Activated T-cell treated with anti-CD3 and anti-CD28 coated beads, Interleukin-2, amount 50 U/mL, for 24 hours (primary cell): ENCODE data around the gene OR5B21.

ENCODE experiments used
- DNase-seq: peaks from one replicate; pipeline ENCODE4 v3.0.0-alpha.2; 2020
- H3K27ac Mint-ChIP-seq: 2 replicates; pipeline ENCODE4 v1.8.0; 2020; ENCODE audit warnings: mild to moderate bottlenecking, mixed read lengths
- H3K27me3 Mint-ChIP-seq: 2 replicates; pipeline ENCODE4 v1.8.0; 2020; ENCODE audit warnings: mixed read lengths
- H3K36me3 Mint-ChIP-seq: 2 replicates; pipeline ENCODE4 v1.8.0; 2020; ENCODE audit warnings: low read depth, mixed read lengths
- H3K4me1 Mint-ChIP-seq: 2 replicates; pipeline ENCODE4 v1.8.0; 2020; ENCODE audit warnings: low read depth, mixed read lengths
- H3K4me3 Mint-ChIP-seq: 2 replicates; pipeline ENCODE4 v1.8.0; 2020; ENCODE audit warnings: mild to moderate bottlenecking, moderate library complexity, mixed read lengths
- H3K9me3 Mint-ChIP-seq: 2 replicates; pipeline ENCODE4 v1.8.0; 2020; ENCODE audit warnings: mixed read lengths

OR5B21 gene

GRCh38 chr11:58505849-58506248 is 2.1 kb downstream of the OR5B21 start:
- Mint-ChIP-seq H3K4me1 (peaks cover 23% of the 10 kb centered on the region), H3K4me3 (peak overlapping the region; percentile 5), H3K27me3 (no peaks in the 10 kb centered on the region), H3K27ac (peak overlapping the region; percentile 84), H3K36me3 (peaks cover 43% of the 10 kb centered on the region), H3K9me3 (no peaks in the 10 kb centered on the region)
- no peak for DNase-seq

DNA sequence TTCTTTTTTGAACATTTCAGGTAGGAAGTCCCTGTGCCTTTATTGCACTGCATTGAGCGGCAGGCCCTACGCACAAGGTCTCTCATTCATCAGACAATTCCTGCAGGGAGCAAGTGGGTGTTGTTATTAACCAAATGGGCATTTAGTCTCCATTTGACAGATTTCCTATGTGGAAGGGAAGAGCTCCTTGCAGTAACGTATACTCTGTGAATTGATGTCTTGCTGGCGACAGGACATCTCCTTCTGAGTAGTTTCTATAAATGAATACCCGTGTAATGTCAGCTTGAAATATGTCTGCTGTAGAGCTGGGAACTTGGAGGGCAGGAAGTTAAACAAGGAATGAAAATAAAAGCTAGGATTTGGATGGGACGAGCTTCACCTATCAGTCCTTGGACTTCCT is 3.7 kb downstream of the OR5B21 start:
- Mint-ChIP-seq H3K4me3 (no peak overlapping the region), H3K27me3 (no peaks in the 10 kb centered on the region), H3K4me1 (peaks cover 23% of the 10 kb centered on the region), H3K9me3 (no peaks in the 10 kb centered on the region), H3K27ac (peak overlapping the region; percentile 1), H3K36me3 (peaks cover 39% of the 10 kb centered on the region)
- DNase-seq: no peak

DNA sequence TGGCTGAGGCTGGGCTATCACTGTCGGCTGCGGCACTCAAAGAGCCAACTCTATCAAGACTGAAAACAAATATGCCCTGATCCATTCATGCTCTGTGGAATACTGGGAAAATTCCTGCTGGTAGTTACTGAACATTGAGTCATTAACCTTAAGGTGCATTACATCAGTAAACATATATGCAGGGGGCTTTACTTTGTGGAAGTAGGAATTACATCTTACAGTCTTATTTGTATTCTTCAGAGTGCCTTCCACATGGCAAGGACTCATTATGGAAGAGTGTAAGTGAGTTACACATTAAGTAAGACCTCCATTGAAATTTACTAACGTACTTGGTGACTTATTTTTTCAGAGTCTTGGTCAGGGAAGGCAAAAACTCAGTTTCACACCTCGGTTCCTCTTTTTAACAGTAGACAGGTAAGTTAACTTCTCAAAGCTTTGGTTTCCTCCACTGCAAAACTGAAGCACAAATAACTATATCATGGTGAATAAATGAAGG is 4.5 kb downstream of the OR5B21 start:
- Mint-ChIP-seq H3K27me3 (no peaks in the 10 kb centered on the region), H3K27ac (no peak overlapping the region), H3K4me1 (peaks cover 30% of the 10 kb centered on the region), H3K36me3 (peaks cover 39% of the 10 kb centered on the region), H3K4me3 (no peak overlapping the region), H3K9me3 (no peaks in the 10 kb centered on the region)
- DNase-seq: no peak

- no peak overlapping the region for H3K4me3 Mint-ChIP-seq
- no peaks in the 10 kb centered on the region for H3K9me3 Mint-ChIP-seq
- DNase-seq: no peak
- peaks cover 40% of the 10 kb centered on the region for H3K4me1 Mint-ChIP-seq
- no peaks in the 10 kb centered on the region for H3K27me3 Mint-ChIP-seq
- peaks cover 30% of the 10 kb centered on the region for H3K36me3 Mint-ChIP-seq
- no peak overlapping the region for H3K27ac Mint-ChIP-seq
Observed at GRCh38 chr11:58502004-58502403, 5.9 kb downstream of the OR5B21 start.

DNA sequence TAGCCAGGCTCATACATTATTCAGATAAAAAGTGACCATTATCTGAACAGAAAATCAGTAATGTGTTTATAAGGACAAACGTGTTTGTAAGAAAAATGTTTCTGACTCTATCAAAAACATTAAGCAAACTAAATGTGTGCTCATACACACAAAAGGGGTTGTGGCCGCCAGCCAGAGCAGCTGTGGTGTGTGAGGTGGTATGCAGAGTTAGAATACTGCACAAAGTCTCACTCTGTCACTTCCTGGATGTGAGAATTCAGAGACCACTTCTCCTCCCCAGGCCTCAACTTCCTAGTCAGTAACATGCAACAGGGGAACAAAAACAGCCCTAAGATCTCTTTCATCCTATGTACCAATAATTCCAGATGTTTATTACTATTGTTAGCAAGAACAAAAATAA is 9.4 kb downstream of the OR5B21 start:
- Mint-ChIP-seq H3K36me3 (peaks cover 8% of the 10 kb centered on the region), H3K4me1 (peaks cover 43% of the 10 kb centered on the region), H3K27ac (peak overlapping the region; percentile 83), H3K4me3 (no peak overlapping the region), H3K27me3 (no peaks in the 10 kb centered on the region), H3K9me3 (no peaks in the 10 kb centered on the region)
- DNase-seq: no peak

DNA sequence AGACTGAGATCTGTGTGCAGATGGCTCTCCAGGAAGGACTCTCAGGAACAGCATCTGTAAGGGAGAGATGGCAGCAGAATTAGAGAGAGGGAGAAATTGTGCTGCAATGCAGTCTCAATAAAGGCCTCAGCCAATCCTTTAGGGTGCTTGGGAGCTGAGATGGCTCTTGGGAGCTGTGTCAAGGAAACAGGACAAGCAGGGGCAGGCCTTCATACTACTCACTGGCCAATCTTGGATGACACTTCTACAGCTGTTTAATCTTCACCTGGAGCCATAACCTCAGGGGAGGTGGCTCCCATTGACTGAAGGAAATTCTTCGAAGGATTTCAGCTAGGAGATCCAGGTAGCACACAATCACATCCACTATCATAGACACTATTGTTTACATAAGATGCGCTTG is 10.0 kb downstream of the OR5B21 start:
- Mint-ChIP-seq H3K27ac (peak overlapping the region; percentile 83), H3K4me3 (no peak overlapping the region)

GRCh38 chr11:58495906-58496305 is 12.0 kb downstream of the OR5B21 start:
- H3K27me3 Mint-ChIP-seq: no peaks in the 10 kb centered on the region
- no peak for DNase-seq
- peaks cover 1% of the 10 kb centered on the region for H3K36me3 Mint-ChIP-seq
- H3K4me3 Mint-ChIP-seq: no peak overlapping the region
- H3K27ac Mint-ChIP-seq: no peak overlapping the region
- H3K9me3 Mint-ChIP-seq: no peaks in the 10 kb centered on the region
- peaks cover 43% of the 10 kb centered on the region for H3K4me1 Mint-ChIP-seq

More for the DNA sequence above, 10.0 kb downstream of the OR5B21 start:
- H3K36me3 Mint-ChIP-seq: peaks cover 2% of the 10 kb centered on the region
- no peak for DNase-seq
- no peaks in the 10 kb centered on the region for H3K9me3 Mint-ChIP-seq
- H3K27me3 Mint-ChIP-seq: no peaks in the 10 kb centered on the region
- H3K4me1 Mint-ChIP-seq: peaks cover 43% of the 10 kb centered on the region

DNA sequence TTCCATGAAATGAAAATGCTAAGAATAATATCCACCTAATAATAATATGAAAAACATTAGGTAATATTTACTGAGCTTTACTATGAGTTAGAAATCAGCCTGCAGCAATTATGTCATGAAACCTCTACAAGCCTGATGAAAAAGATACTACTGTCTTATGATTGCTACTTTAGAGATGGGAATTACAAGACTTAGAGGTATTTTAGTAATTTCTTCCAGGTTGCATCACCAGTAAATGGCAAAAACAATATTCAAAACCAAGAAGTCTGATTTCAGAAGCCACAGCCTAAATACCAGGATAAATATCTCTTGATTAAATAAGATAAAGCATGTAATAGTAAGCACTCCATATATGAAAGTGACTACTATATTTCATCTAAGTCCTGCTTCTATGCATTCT is 13.8 kb downstream of the OR5B21 start:
- no peak overlapping the region for H3K27ac Mint-ChIP-seq
- H3K4me3 Mint-ChIP-seq: no peak overlapping the region
- H3K9me3 Mint-ChIP-seq: no peaks in the 10 kb centered on the region
- no peaks in the 10 kb centered on the region for H3K27me3 Mint-ChIP-seq
- peaks cover 1% of the 10 kb centered on the region for H3K36me3 Mint-ChIP-seq
- peaks cover 43% of the 10 kb centered on the region for H3K4me1 Mint-ChIP-seq
- no peak for DNase-seq

DNA sequence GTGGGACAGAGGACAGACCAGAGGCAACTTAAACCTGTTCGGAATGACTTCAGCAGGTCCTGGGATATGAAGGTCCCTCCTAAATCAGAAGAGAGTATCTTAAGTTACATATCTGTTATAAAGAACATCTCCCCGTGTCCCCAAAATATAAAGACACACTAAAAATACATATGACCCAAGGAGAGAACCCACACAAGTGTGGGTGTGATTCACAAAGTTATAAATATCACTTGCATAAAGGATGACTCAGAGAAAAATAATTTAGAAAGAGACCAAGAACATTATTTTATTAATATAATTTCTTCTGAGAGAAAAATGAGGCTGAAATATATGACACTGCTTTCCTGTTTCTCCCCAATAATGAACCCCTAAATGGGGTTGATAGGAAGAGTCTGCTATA is 14.2 kb downstream of the OR5B21 start:
- Mint-ChIP-seq H3K27ac (no peak overlapping the region), H3K36me3 (peaks cover 1% of the 10 kb centered on the region), H3K4me1 (peaks cover 39% of the 10 kb centered on the region), H3K27me3 (no peaks in the 10 kb centered on the region), H3K4me3 (no peak overlapping the region), H3K9me3 (no peaks in the 10 kb centered on the region)
- no peak for DNase-seq

GRCh38 chr11:58490827-58491226 is 17.1 kb downstream of the OR5B21 start:
- Mint-ChIP-seq H3K4me3 (no peak overlapping the region), H3K27me3 (no peaks in the 10 kb centered on the region), H3K9me3 (no peaks in the 10 kb centered on the region), H3K27ac (no peak overlapping the region), H3K36me3 (no peaks in the 10 kb centered on the region), H3K4me1 (peaks cover 13% of the 10 kb centered on the region)
- DNase-seq: no peak

- no peaks in the 10 kb centered on the region for H3K36me3 Mint-ChIP-seq
- no peak overlapping the region for H3K27ac Mint-ChIP-seq
- no peaks in the 10 kb centered on the region for H3K27me3 Mint-ChIP-seq
- no peaks in the 10 kb centered on the region for H3K9me3 Mint-ChIP-seq
- DNase-seq: no peak
- H3K4me1 Mint-ChIP-seq: no peaks in the 10 kb centered on the region
- no peak overlapping the region for H3K4me3 Mint-ChIP-seq
Observed at GRCh38 chr11:58487170-58487569, 20.7 kb downstream of the OR5B21 start.

- Mint-ChIP-seq H3K27ac (no peak overlapping the region), H3K9me3 (no peaks in the 10 kb centered on the region), H3K27me3 (no peaks in the 10 kb centered on the region), H3K36me3 (no peaks in the 10 kb centered on the region), H3K4me1 (no peaks in the 10 kb centered on the region), H3K4me3 (no peak overlapping the region)
- no peak for DNase-seq
Observed at GRCh38 chr11:58485961-58486360, 21.9 kb downstream of the OR5B21 start.

GRCh38 chr11:58471892-58472291 is 36.0 kb downstream of the OR5B21 start:
- H3K36me3 Mint-ChIP-seq: peaks cover 3% of the 10 kb centered on the region
- DNase-seq: no peak
- H3K9me3 Mint-ChIP-seq: peaks cover 41% of the 10 kb centered on the region
- peaks cover 19% of the 10 kb centered on the region for H3K27me3 Mint-ChIP-seq
- no peak overlapping the region for H3K4me3 Mint-ChIP-seq
- no peaks in the 10 kb centered on the region for H3K4me1 Mint-ChIP-seq
- no peak overlapping the region for H3K27ac Mint-ChIP-seq

GRCh38 chr11:58466293-58466692 is 41.6 kb downstream of the OR5B21 start:
- no peak overlapping the region for H3K4me3 Mint-ChIP-seq
- H3K36me3 Mint-ChIP-seq: peaks cover 3% of the 10 kb centered on the region
- peaks cover 18% of the 10 kb centered on the region for H3K9me3 Mint-ChIP-seq
- no peak overlapping the region for H3K27ac Mint-ChIP-seq
- no peaks in the 10 kb centered on the region for H3K27me3 Mint-ChIP-seq
- no peak for DNase-seq
- H3K4me1 Mint-ChIP-seq: no peaks in the 10 kb centered on the region

GRCh38 chr11:58465690-58466089 is 42.2 kb downstream of the OR5B21 start:
- H3K36me3 Mint-ChIP-seq: peaks cover 2% of the 10 kb centered on the region
- H3K27me3 Mint-ChIP-seq: no peaks in the 10 kb centered on the region
- no peak for DNase-seq
- H3K4me1 Mint-ChIP-seq: no peaks in the 10 kb centered on the region
- no peak overlapping the region for H3K4me3 Mint-ChIP-seq
- no peak overlapping the region for H3K27ac Mint-ChIP-seq
- peaks cover 15% of the 10 kb centered on the region for H3K9me3 Mint-ChIP-seq
